HG03354 (cell line): Measurements from ENCODE around the gene KAT6B.

Source experiments
- ATAC-seq: cut with Tn5 transposase; IDR thresholded peaks from one replicate; pipeline ENCODE4 v1.9.1; 2021; ENCODE audit warnings: mild to moderate bottlenecking; ENCODE audit not compliant: unreplicated experiment, poor library complexity, severe bottlenecking

KAT6B gene

GRCh38 chr10:75001715-75002350 lies 175.4 kb downstream of the KAT6B start:
- no peak for ATAC-seq

- no peak for ATAC-seq
Measured at GRCh38 chr10:75002351-75002725, 175.9 kb downstream of the KAT6B start.

DNA sequence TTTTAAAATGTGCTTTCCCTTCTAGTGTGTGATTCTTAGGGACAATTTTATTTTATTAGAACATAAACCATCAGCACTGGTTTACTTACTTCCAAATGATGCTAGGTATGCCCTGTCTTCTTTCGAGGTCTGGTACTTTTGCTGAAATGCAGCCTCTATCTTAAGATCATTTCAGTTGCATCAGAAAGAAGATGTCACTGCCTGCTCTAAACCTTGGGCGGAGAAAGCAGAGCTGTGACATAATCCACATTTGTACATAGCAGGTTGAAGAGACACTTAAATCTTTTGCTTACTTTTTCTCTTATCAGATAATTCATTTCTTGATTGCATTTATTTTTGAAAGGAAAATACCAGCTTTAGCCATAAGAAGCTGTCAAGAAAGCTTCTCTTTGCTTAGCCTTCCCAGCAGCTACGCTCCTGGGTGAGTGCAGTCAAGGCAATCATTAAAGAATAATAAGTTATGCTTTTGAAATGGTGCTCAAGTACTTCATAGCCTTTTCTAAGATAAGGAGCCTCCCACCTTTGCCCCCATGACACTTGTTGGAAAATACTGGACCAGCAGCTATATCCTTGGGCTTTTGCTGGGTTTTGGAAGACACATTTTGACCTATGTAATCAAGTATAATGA lies 176.7 kb downstream of the KAT6B start:
- ATAC-seq, result no peak

GRCh38 chr10:75003891-75004290 lies 177.5 kb downstream of the KAT6B start:
- ATAC-seq, result no peak

DNA sequence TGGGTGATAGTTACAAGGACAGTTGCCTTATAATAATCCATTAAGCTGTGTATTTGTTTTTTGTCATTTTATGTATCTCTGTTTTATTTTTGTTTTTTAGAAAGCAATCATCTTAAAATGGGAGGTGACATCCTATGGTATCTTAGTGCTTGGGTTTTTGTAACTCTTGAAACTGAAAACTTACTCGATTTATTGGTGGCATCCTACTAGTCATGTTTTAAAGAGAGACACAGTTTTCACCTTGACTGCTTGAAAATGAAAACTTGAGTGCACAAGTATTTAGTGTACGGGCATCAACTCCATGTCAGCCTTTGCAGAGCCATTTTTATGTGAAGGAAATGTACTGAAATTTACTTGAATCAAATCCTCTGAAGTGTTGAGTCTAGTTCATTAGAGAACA lies 181.2 kb downstream of the KAT6B start:
- ATAC-seq, result no peak

DNA sequence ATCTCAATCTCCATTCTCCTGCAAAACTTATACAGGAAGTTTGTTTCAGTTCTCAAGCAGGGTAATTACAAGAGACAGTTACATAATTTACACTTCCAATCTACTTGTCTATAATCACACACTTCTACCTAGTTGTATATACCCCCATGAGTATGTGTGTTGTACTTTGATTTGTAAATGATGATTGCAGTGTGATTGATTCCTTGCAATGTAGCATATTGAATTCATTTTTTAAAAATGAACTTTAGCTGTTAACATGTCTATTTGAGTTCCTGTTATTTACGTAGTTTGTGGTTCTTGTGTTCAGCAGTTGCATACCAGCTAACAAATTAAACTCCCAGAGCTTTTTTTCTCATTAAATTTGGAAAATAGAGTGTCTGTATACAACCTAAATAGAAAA lies 182.6 kb downstream of the KAT6B start:
- no peak for ATAC-seq

- no peak for ATAC-seq
Measured at GRCh38 chr10:75009426-75009825, 183.0 kb downstream of the KAT6B start.

DNA sequence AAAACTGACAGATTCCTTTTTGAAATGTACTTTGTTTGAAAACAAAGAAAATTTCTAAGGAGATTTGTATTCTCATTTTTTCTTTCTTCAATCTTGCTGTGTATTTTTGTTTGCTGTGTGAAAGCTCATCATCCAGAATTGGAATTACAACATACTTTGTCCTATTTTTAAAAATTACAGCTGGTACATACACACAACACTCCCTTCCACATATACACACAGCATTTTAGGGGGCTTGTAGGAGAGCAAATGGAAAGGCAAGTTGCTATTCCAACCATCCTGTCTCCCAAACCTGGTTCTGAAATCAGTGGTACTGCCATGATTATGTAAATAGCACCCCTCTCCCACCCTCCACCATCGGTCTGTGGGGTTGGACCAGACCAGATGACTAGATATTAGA lies 184.0 kb downstream of the KAT6B start:
- no peak for ATAC-seq

DNA sequence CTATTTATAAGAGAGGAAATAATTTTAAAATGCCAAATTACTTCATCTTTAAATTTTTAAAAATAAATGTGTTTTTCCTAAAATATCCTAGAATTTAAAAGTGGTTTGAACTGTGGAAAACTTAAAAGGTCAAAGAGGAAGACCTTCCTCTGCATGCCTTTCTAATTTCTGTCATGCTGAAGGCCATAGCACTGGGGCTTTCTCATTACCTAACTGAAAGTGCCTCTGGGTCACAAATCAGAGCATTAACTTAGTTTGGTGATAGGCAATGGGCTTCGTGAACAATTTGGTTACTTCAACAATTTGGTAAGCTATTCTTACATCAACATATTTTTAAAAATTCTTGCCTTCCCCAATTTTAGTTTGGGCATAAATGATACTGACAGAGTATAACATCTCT lies 184.8 kb downstream of the KAT6B start:
- ATAC-seq, result no peak

GRCh38 chr10:75012471-75012870 lies 186.1 kb downstream of the KAT6B start:
- no peak for ATAC-seq

DNA sequence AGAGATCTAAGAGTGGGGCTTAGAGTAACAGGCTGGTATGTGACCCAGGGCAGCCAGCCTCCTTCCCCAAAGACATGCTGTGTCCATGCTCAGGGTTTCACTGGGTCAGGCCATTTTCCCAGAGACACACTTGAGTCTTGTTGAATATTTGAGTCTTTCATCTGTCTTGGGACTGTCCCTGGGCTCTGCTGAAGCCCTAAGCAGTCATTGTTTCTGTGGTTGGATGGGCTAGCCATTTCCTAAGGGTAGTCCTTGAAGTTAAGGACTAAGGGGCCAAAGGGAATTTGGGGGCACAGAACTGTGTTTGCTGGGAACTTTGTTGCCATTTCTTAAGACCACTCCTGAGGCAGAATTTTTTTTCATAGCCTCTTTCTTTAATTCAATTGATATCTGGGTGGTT lies 186.6 kb downstream of the KAT6B start:
- ATAC-seq, result no peak

- ATAC-seq, result no peak
Measured at GRCh38 chr10:75013522-75013921, 187.1 kb downstream of the KAT6B start.

DNA sequence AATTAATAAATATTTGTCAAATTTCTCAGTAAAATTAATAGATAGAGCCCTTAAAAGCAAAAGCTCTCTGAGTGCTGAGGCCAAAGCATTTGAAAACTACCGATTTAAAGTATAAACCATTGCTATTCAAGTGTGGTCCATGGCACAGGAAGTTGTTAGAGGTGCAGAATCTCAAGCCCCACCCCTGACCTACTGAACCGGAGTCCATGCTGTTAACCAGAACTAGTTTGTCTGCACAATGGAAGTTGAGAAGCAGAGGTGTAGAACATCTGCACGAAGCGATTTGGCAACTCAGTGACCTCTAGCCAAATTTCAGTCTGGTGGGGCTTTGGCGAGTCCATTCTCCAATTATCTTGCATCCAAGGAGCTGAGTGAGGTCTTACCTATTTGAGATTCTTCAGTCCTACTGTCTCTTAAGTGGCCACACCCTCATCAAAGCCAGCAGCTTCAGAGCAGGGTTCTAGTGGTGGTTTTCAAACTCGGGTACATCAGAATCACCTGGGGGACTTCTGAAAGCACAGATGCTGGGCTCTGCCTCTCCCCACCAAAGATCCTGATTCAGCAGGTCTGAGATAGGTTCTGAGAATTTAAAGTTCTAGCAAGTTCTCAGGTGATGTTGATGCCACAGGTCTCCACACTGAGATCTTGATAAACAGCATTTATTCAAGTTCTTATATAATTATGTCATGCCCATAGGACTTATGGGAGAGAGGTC lies 188.3 kb downstream of the KAT6B start:
- ATAC-seq, result no peak

DNA sequence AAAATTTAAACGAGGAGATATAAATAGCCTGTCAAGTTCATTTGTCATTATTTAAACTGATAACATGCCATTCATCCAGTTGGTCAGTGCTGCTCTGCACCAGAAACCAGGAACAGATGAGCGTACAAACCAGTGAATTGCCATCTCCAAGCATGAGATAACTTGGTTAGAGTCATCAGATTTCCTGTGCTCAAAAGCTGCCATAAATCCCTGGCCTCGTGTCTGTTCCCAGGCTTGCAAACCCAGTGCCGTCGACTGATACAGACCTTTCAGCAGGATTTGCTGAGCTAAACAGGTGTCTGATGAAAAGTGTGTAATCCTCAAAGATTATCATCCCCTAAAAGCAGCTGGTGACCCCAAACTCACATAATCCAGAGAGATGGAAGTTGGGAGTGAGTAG lies 189.0 kb downstream of the KAT6B start:
- ATAC-seq, result no peak

DNA sequence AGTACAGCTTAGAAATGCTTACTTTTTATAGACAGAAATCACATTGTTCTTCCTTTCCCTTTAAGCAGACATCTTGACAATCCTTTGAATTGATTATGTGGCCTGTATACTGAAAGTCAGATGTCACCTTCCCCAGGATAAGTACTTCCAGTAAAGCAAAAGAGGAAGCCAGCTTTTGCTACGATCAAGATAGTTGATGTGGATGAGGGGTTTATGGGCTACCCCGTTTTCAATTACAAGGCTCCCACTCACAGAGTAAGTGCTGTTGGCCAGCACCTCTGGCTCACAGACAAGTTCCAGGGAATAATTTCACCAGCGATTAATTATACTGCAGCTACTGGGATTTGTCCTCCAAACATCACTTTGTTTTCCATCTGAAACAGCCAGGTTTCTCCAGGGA lies 189.9 kb downstream of the KAT6B start:
- ATAC-seq, result no peak

DNA sequence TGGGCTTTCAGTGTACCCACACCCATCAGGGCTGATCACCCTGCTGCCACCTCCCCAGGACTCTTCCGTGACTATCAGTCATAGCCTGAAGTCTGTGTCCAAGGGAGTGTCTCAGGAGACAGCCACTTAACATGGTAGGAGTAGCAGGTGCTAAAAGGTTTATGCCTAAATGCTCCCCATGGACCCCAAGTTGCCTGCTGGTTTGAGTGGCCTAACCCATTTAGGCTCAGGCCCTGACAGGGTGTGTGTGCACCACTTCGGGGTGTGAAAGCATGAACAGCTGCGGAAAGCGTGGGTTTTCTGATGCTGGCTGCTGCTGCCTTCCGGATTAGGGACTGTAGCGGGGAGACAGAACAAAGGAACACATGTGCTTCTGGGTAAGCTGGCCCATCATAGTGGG lies 191.9 kb downstream of the KAT6B start:
- no peak for ATAC-seq

- no peak for ATAC-seq
Measured at GRCh38 chr10:75018686-75019307, 192.4 kb downstream of the KAT6B start.

DNA sequence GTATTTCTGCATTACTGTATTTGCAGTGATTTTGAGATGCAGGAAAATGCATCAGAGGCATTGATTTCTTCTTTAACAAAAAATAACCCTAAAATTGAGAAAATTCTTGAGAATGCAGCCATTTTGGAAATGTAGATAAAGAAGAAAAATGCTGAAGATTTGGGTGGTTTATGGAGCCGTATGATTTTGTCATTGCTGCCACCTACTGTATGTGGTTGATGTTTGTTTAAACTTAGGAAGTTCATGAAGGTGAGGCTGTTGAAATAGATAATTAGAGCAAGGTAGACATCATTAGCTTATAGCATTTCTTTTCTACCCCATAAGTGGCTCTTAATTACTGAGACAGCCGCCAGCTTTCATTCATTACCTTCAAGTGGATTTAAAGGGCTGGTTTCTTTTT lies 193.0 kb downstream of the KAT6B start:
- no peak for ATAC-seq

DNA sequence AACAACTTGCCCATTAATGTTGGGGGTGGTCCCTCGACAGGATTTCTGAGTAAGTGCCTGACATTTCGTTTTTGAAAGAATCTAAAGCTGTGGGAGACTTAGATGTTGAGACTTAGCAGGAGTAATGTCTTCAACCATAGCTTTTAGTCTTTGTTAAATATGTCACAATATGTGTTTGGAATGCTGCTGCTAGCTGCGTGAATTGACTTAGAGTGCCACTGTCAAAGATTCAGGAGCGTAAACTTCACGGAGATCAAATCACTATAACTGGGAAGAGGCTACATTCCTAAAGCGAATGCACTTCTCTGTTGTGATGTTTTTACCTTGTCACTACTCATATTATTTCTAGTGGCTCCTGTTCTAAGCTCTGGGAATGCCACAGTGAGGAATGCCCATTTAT lies 193.8 kb downstream of the KAT6B start:
- ATAC-seq, result no peak

GRCh38 chr10:75021379-75022249 lies 195.2 kb downstream of the KAT6B start:
- no peak for ATAC-seq
